Activated T-helper 1 cell treated with anti-CD3 and anti-CD28 coated beads, Interleukin-12 subunit alpha, Interleukin-12 subunit beta, Interleukin-2, Interleukin-4 antibody, amounts not matched to agents 30 ng/mL and 10 ng/mL and 1 ng/mL, durations not matched to agents 14 hours and 24 hours and 36 hours (primary cell): ENCODE results near the gene NECTIN2. TPM values are rescaled to one million over a fixed set of nuclear protein-coding genes. Genes with fewer than 3 reads are reported as not detected.
"Not testable (repeated sequence)": the region's sequence is repeated elsewhere in the genome, so short reads cannot be mapped to it uniquely, and the experiment has no call there.

Experiments used
- DNase-seq: peaks from one replicate; pipeline ENCODE4 v3.0.0; 2021; ENCODE audit warnings: low spot score
- H3K27ac Mint-ChIP-seq: one replicate; pipeline ENCODE4 v1.8.0; 2021; ENCODE audit warnings: mild to moderate bottlenecking, mixed read lengths
- H3K27me3 Mint-ChIP-seq: one replicate; pipeline ENCODE4 v1.8.0; 2022; ENCODE audit warnings: mild to moderate bottlenecking, moderate library complexity, mixed read lengths; ENCODE audit not compliant: insufficient read depth
- H3K36me3 Mint-ChIP-seq: one replicate; pipeline ENCODE4 v1.8.0; 2021; ENCODE audit warnings: low read depth, mixed read lengths
- H3K4me1 Mint-ChIP-seq: one replicate; pipeline ENCODE4 v1.8.0; 2021; ENCODE audit warnings: low read depth, mixed read lengths
- H3K4me3 Mint-ChIP-seq: one replicate; pipeline ENCODE4 v1.8.0; 2021; ENCODE audit warnings: mild to moderate bottlenecking, moderate library complexity, mixed read lengths
- H3K9me3 Mint-ChIP-seq: one replicate; pipeline ENCODE4 v1.8.0; 2021; ENCODE audit warnings: mixed read lengths
- intact Hi-C: fragments of 100-400 bp; cut with micrococcal nuclease; formaldehyde crosslinking; loops from one replicate; pipeline ENCODE4 v1.15.1; 2024
- total RNA-seq: library from RNA; stranded (reverse); gene quantifications from 2 replicates; pipeline ENCODE4 v1.2.3, GENCODE V29; 2022

NECTIN2 gene
- total RNA-seq, 1 donor from 2014 or later, result 0.08 TPM

- intact Hi-C loops, result no loop called here
- no peak overlapping the region for H3K4me3 Mint-ChIP-seq
- H3K36me3 Mint-ChIP-seq, result no peaks in the 10 kb centered on the region
- H3K27ac Mint-ChIP-seq, result no peak overlapping the region
- H3K9me3 Mint-ChIP-seq, result no peaks in the 10 kb centered on the region
- peaks cover 2% of the 10 kb centered on the region for H3K27me3 Mint-ChIP-seq
- no peak for DNase-seq
- no peaks in the 10 kb centered on the region for H3K4me1 Mint-ChIP-seq
Measured at GRCh38 chr19:44869733-44870470, 23.8 kb downstream of the NECTIN2 start.

GRCh38 chr19:44871809-44872208 lies 25.7 kb downstream of the NECTIN2 start:
- Mint-ChIP-seq H3K27ac (no peak overlapping the region), H3K27me3 (peaks cover 2% of the 10 kb centered on the region), H3K9me3 (no peaks in the 10 kb centered on the region), H3K4me3 (no peak overlapping the region), H3K36me3 (no peaks in the 10 kb centered on the region), H3K4me1 (no peaks in the 10 kb centered on the region)
- intact Hi-C loops, result no loop called here
- DNase-seq, result no peak

GRCh38 chr19:44872661-44873060 lies 26.6 kb downstream of the NECTIN2 start:
- Mint-ChIP-seq H3K4me1 (no peaks in the 10 kb centered on the region), H3K27me3 (peaks cover 3% of the 10 kb centered on the region), H3K27ac (no peak overlapping the region), H3K9me3 (no peaks in the 10 kb centered on the region), H3K4me3 (no peak overlapping the region), H3K36me3 (no peaks in the 10 kb centered on the region)
- intact Hi-C loops, result no loop called here
- no peak for DNase-seq

- no peaks in the 10 kb centered on the region for H3K4me1 Mint-ChIP-seq
- DNase-seq, result no peak
- no peak overlapping the region for H3K4me3 Mint-ChIP-seq
- H3K27me3 Mint-ChIP-seq, result peaks cover 3% of the 10 kb centered on the region
- no peak overlapping the region for H3K27ac Mint-ChIP-seq
- H3K9me3 Mint-ChIP-seq, result no peaks in the 10 kb centered on the region
- intact Hi-C loops, result no loop called here
- H3K36me3 Mint-ChIP-seq, result no peaks in the 10 kb centered on the region
Measured at GRCh38 chr19:44874317-44874716, 28.2 kb downstream of the NECTIN2 start.

- Mint-ChIP-seq H3K27me3 (peaks cover 2% of the 10 kb centered on the region), H3K9me3 (no peaks in the 10 kb centered on the region), H3K4me3 (no peak overlapping the region), H3K36me3 (no peaks in the 10 kb centered on the region), H3K4me1 (no peaks in the 10 kb centered on the region), H3K27ac (peak overlapping the region; percentile 8)
- intact Hi-C loops, result no loop called here
- no peak for DNase-seq
Measured at GRCh38 chr19:44875666-44876451, 29.8 kb downstream of the NECTIN2 start.

- Mint-ChIP-seq H3K27ac (no peak overlapping the region), H3K27me3 (peaks cover 4% of the 10 kb centered on the region), H3K4me1 (no peaks in the 10 kb centered on the region), H3K4me3 (no peak overlapping the region), H3K9me3 (no peaks in the 10 kb centered on the region), H3K36me3 (no peaks in the 10 kb centered on the region)
- intact Hi-C loops, result no loop called here
- DNase-seq, result no peak
Measured at GRCh38 chr19:44876930-44877535, 30.9 kb downstream of the NECTIN2 start.

GRCh38 chr19:44878120-44878865 lies 32.2 kb downstream of the NECTIN2 start:
- DNase-seq, result no peak
- Mint-ChIP-seq H3K4me3 (no peak overlapping the region), H3K36me3 (no peaks in the 10 kb centered on the region), H3K27ac (no peak overlapping the region), H3K4me1 (no peaks in the 10 kb centered on the region), H3K27me3 (peaks cover 4% of the 10 kb centered on the region), H3K9me3 (no peaks in the 10 kb centered on the region)
- intact Hi-C loops, result no loop called here

- Mint-ChIP-seq H3K36me3 (no peaks in the 10 kb centered on the region), H3K9me3 (no peaks in the 10 kb centered on the region), H3K4me1 (no peaks in the 10 kb centered on the region), H3K27me3 (peaks cover 4% of the 10 kb centered on the region), H3K27ac (no peak overlapping the region), H3K4me3 (no peak overlapping the region)
- intact Hi-C loops, result no loop called here
- DNase-seq, result no peak
Measured at GRCh38 chr19:44879309-44880065, 33.4 kb downstream of the NECTIN2 start.

- no peaks in the 10 kb centered on the region for H3K4me1 Mint-ChIP-seq
- peaks cover 4% of the 10 kb centered on the region for H3K27me3 Mint-ChIP-seq
- H3K4me3 Mint-ChIP-seq, result no peak overlapping the region
- H3K27ac Mint-ChIP-seq, result no peak overlapping the region
- DNase-seq, result no peak
- intact Hi-C loops, result no loop called here
- H3K9me3 Mint-ChIP-seq, result no peaks in the 10 kb centered on the region
- no peaks in the 10 kb centered on the region for H3K36me3 Mint-ChIP-seq
Measured at GRCh38 chr19:44882063-44882462, 36.0 kb downstream of the NECTIN2 start.

- H3K27me3 Mint-ChIP-seq, DNase-seq, H3K9me3 Mint-ChIP-seq, H3K4me1 Mint-ChIP-seq, H3K27ac Mint-ChIP-seq, H3K4me3 Mint-ChIP-seq, intact Hi-C loops, H3K36me3 Mint-ChIP-seq: not testable (repeated sequence)
Measured at GRCh38 chr19:44882619-44883397, 36.7 kb downstream of the NECTIN2 start.

GRCh38 chr19:44883922-44884321 lies 37.8 kb downstream of the NECTIN2 start:
- intact Hi-C loops, result no loop called here
- no peaks in the 10 kb centered on the region for H3K9me3 Mint-ChIP-seq
- H3K36me3 Mint-ChIP-seq, result no peaks in the 10 kb centered on the region
- H3K27me3 Mint-ChIP-seq, result peaks cover 2% of the 10 kb centered on the region
- H3K4me1 Mint-ChIP-seq, result peaks cover under 1% of the 10 kb centered on the region
- no peak overlapping the region for H3K4me3 Mint-ChIP-seq
- no peak for DNase-seq
- H3K27ac Mint-ChIP-seq, result no peak overlapping the region

GRCh38 chr19:44884566-44884965 lies 38.5 kb downstream of the NECTIN2 start:
- H3K36me3 Mint-ChIP-seq, result peaks cover 2% of the 10 kb centered on the region
- peaks cover 2% of the 10 kb centered on the region for H3K27me3 Mint-ChIP-seq
- no peaks in the 10 kb centered on the region for H3K9me3 Mint-ChIP-seq
- H3K27ac Mint-ChIP-seq, result no peak overlapping the region
- DNase-seq, result no peak
- H3K4me1 Mint-ChIP-seq, result peaks cover 5% of the 10 kb centered on the region
- intact Hi-C loops, result no loop called here
- H3K4me3 Mint-ChIP-seq, result no peak overlapping the region
